Stimulated activated CD4-positive, alpha-beta T cell treated with anti-CD3 and anti-CD28 coated beads, Interleukin-4, amount 100 ng/mL, for 4 hours (primary cell): ENCODE measurements around the gene SLC5A2.
A peak's percentile ranks its signal among the peaks of the same experiment; 100 is the strongest.
"Not testable (repeated sequence)": the region's sequence is repeated elsewhere in the genome, so short reads cannot be mapped to it uniquely, and the experiment has no call there.

Experiments
- DNase-seq, 2 experiments: peaks; one replicate each; pipeline ENCODE4 v3.0.0-alpha.2; 2020

The SLC5A2 gene

DNA sequence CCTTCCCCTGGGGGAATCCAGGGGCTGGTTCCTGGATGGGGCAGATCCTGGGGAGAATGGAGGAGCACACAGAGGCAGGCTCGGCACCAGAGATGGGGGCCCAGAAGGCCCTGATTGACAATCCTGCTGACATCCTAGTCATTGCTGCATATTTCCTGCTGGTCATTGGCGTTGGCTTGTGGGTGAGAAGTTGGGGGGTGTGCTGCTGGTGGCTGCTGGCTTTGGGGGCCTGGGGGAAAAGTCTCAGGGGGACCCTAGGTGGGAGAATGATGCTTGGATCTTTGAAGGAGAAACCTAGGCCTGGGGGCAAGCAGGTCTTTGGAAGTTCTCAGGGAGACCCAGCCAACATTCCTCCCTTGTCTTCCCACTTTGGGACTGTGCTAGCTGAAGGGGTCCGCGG lies at the start of gene SLC5A2:
SLC5A2 (plus strand) TSS at position 43 of the 400 bp plus-strand sequence; CDS start at position 57, 14 bp downstream.
- DNase-seq: no peak

DNA sequence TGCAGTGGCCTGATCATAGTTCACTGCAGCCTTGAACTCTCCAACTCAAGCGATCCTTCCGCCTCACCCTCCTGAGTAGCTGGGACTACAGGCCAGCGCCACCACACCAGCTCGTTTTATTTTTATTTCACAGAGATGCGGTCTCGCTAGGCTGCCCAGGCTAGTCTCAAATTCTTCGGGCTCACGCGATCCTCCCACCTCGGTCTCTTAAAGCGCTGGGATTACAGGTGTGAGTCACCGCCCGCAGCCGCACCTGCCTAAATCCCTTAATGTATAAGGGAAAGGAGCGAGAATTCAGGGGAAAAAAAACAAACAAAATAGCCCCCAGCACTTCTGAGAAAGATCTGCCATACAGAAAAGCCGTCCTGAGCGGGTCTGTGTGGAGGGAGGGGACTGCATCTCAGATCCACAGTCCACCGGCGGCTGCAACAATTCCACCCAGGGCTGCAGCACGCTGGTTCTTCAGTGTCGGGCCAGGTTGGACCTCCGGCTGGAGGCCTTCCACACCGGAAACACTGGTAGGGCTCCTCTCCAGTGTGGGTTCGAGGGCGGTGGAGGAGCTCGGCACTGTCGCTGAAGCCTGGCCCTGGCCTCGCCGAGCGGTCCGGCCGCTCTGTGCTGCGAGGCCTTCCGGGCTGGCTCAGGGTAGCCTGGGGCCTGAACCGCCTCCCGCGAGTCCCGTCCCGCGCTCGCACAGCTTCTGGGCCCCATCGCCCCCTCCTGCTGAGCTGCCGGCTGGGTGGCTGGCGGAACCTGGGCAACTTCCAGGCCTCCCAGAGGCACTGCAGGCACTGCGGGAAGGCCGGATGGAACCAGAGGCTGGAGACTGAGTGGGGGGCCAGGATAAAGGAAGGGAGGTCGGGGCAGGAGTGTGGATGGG lies 47.3 kb upstream of the SLC5A2 start:
- no peak for DNase-seq

- DNase-seq: no peak
These were observed 46.5 kb upstream of the SLC5A2 start for GRCh38 chr16:31436221-31437045.

DNA sequence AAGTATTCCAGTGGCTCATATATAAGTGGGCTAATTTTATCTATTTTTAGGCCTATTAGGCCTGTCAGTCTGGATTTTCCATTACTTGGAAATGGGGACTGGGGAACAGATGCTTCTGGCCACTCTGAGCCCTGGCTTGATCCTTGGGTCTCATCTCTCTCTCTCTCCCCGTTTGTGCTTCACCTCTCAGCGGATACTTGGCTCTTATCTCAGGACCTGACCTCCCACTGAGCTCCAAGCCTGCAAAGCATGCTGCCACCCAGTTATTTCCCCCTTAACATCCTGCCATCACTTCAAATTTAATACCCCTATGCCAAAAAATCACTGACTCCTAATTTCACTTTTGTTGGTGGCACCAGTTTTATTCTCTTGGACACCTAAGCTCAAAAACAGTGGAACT lies 44.5 kb upstream of the SLC5A2 start:
- no peak for DNase-seq

DNA sequence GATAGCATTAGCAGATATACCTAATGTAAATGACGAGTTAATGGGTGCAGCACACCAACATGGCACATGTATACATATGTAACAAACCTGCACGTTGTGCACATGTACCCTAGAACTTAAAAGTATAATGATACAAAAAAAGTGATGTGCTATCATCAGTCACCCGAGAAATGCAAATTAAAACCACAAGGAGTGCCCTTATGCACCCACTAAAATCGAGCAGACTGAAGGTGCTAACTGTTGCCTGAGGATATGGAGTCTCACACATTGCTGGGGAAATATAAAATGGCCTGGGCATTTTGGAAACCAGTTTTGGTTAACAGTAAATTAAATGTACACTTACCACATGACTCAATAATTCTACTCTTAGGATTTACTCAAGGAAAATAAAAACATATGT lies 43.9 kb upstream of the SLC5A2 start:
- DNase-seq: not testable (repeated sequence)

DNA sequence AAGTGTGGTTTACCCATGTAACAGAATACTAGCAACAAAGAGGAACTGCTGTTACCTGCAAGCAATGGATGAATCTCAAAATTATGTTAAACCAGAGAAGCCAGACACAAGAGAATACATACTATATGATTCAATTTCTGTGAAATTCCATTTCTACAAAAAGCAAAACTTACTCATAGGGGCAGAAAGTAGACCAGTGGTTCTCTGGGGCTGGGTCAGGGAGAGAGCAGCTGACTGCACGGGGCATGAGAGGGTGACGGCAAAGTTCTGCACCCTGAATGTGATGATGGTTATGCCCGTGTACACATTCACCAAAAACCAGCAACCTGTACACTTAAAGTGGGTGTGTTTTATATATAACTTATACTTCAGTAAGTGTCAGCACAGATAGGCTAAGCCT lies 43.4 kb upstream of the SLC5A2 start:
- DNase-seq: no peak

- DNase-seq: no peak
These were observed 42.3 kb upstream of the SLC5A2 start for GRCh38 chr16:31440516-31441184.

DNA sequence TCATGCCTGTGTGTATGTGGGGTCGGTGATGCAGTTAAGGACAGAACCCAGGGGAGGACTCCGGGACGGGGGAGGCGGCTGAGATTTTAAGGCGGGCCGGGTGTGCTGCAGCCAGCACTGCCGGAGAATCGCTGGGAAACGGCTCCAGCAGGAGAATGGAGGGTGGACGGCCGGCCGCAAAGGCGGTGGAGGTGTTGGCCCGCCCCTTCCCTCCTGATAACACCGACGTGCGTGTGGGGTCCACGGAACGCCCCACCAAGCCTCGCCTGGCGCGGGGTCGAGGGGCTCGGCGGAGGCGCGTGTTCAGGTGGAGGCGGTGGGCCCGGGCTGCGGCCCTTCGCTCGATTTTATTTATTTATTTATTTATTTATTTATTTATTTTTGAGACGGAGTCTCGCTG lies 41.0 kb upstream of the SLC5A2 start:
- DNase-seq: no peak

- not testable (repeated sequence) for DNase-seq
These were observed 37.0 kb upstream of the SLC5A2 start for GRCh38 chr16:31445931-31446330.

GRCh38 chr16:31451201-31451600 lies 31.7 kb upstream of the SLC5A2 start:
- DNase-seq: no peak

- DNase-seq: no peak
These were observed 31.1 kb upstream of the SLC5A2 start for GRCh38 chr16:31451681-31452351.

GRCh38 chr16:31452631-31453106 lies 30.3 kb upstream of the SLC5A2 start:
- DNase-seq: no peak

DNA sequence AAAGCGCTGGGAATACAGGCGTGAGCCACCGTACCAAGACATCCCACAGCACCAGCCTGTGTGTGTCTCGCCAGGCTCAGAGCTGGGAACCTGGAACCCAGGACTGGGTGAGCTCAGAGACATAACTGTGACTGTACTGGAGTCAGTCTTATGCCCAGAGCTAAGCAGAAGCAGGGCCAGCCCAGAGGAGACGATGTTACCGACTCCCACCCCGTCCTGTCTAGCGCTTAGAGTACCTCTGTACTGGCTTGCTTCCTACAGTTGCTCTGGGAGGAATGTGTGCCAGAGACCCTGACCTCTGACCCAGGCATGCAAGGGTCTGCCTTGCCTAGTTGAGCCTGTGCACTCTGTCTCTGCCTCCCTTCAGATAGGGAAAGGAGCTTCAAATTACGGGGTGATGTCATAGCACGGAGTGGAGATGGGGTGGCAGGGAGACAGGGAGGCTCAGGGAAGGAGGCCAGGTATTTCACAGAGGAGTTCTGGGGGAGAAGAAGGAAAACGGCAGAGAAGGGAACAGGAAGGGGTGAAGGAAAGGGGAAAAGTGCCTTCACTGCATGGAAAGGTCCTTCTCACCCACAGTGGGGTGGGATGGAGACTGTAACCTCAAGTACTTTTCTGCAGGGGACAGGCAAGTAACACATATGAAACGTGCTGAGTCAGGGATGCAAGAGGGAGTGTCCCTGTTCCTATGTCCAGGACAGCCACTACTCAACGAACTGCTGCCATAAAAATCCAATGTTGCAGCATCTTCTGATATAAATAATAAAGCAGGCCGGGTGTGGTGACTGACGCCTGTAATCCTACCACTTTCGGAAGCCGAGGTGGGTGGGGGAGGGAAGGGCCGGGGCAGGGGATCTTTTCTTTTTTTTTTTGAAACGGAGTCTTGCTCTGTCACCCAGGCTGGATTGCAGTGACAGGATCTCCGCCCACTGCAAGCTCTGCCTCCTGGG lies 29.4 kb upstream of the SLC5A2 start:
- no peak for DNase-seq

DNA sequence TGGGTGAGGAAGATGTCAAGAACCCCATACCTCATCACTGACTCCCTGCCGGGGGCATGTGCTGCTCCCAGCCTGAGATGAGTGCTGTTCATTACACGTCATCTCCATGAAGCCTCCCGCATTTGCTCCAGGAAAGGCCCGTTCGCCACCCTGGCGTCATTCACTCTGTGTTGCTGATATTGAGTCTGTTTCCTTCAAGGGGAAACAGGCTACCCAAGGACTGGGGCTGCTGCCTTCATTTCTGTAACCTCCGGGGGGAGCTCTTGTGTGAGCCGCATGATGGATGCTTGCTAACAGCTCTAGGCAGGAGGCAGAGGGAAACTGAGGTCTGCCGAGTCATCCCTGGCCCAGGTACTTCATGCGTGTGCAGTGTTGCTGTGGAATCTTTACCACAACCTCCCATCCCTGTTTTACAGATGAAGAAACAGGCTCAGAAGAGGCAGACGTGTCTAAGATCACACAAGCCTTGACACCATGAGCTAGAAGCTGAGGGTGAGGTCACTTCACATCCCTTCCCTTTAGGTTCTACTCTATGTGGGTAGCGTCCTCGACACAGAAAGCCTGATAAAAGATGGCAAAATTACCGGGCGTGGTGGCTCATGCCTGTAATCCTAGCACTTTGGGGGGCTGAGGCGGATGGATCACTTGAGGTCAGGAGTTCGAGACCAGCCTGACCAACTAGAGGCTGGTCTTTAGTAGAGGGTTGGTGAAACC lies 27.2 kb upstream of the SLC5A2 start:
- DNase-seq: peak in 1 of 2 experiments; percentile 20

DNA sequence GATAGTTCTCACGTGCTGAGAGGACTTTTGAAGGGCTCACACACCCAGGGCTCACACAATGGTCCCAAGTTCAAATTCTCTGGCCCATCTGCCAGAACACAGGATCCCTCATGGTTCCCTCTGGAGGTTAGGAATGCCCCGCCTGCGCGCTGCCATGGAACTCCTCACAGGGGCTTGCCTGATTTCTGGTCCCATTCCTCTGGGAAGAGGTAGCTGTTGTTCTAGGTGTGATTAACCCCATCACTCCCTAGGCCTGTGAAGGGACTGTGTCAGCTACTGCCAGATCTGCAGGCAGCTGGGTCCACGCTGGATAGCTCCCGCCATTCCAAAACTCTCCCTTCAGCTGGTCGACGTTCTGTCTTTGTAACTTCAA lies 25.9 kb upstream of the SLC5A2 start:
- no peak for DNase-seq

GRCh38 chr16:31458073-31458843 lies 24.7 kb upstream of the SLC5A2 start:
- DNase-seq: peak; percentile 48 to 57

- DNase-seq: peak; percentile 93 to 98
These were observed 23.9 kb upstream of the SLC5A2 start, which contains the start of gene ARMC5 for GRCh38 chr16:31458844-31459686. Gene ARMC5, plus strand, starts transcription at chr16:31459501. Its CDS starts 24 bp downstream, at chr16:31459525.

DNA sequence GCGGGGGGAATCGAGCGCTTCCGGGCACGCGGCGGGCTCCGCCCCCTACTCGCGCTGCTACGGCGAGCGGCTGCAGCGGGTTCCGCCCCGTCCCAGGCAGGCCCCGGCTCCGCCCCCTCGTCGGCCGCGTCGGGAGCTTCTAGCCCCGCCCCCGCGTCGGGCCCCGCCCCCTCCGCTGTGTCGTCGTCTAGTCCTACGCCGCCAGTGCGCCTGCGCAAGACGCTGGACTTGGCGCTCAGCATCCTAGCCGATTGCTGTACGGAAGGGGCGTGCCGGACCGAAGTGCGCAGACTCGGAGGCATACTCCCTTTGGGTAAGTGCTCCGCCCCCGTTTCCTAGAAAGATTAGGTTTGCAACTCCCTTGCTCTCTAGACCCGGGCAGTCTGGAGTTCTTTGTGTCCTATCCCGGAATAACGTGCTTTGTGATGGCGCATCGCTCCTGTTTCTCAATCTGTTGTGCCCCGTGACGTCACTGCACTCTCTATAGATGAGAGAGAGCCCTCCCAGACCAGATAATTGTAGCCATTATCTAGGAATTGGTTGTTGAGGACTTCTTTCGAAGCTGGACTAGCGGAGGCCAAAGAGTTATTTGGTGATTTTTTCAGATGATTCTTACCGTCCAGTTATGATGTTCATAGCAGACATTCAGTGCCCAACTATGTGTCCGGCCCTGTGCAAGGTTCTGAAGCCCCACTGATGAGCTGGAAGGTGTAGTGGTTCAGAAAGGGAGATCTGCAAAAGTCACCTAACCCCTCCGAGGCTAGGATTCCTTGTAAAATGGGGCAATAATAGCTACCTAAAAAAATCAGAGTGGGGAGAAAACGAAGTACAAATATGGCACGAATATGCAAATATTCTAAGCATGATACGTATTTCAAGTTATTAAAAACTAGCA lies 23.0 kb upstream of the SLC5A2 start:
- peak; percentile 100 for DNase-seq
